CD4-positive, alpha-beta T cell treated with Interleukin-4 for 4 hours (primary cell): Measurements from ENCODE around the gene ST8SIA5.

Source experiments
- DNase-seq: peaks from one replicate; pipeline ENCODE4 v3.0.0-alpha.2; 2020

ST8SIA5 gene

DNA sequence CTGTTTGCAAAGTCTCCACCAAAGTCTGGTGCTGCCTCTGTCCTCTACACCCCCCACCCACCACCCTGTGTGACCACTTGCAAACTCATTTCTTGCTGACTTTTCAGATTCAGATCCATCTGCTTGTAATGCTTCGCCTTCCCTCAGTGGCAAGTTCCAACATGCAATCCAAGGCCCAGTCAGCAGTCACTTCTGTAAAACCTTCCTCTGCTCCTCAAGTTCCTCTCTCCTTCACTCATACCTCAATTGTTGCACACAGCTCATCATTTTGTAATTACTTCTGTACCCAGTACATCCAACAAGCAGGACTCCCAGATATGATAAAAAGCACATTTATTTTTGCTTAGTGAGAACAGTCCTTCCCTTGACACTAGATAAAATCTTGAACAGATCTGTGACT lies 93.3 kb downstream of the ST8SIA5 start:
- no peak for DNase-seq

DNA sequence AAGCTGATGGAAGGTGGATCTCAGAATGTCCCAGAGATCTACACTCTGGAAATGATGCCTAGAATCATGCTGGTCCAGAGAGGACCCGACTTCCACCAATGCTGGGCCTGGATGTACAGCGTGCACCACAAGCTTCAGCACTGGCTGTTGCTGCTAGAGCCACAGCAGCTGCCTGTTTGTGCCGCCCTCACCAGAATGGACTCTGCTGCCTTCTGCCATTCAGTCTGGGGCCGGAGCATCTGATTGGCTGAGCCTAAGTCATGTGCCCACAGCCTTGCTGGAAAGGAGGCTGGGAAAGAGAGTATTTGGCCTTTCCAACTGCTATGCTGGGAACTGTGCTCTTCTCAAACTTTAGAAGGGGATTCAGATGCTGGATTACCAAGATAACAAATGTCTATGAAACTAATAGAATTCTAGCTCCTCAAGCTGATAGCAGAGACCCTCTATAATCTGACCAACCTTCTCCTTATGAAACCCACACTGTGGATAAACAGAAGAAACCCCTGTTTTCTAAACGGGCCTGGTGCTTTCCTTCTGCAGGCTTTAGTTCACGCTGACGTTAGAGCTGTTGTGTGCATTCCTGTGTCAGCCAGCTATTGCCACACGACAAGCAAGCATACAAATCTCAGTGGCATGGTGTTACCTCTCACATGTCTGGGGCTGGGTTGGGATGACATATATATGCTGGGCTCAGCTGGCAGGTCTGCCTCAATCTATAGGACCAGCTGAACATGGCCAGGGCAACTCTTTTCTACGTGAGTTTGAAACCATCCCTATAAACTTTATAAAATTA lies 95.7 kb downstream of the ST8SIA5 start:
- no peak for DNase-seq

DNA sequence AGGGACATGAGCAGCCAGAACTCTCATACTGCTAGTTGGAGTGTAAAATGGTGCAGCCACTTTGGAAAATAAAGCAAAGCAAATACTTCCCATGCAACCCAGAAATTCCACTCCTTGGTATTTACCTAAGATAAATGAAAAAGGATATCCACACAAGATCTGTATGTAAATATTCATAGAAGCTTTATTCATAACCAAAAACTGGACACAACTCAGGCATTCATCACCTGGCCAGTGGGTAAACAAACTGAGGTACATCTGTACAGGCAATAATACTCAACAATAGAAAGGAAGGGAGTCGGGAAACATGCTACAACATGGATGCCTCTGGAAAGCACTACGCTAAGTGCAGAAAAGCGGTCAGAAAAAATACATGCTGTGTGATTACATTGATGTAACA lies 97.4 kb downstream of the ST8SIA5 start:
- DNase-seq = no peak

GRCh38 chr18:46657115-46657955 lies 99.5 kb downstream of the ST8SIA5 start, which contains the start of gene LOXHD1:
Gene LOXHD1, minus strand, starts transcription at chr18:46657220. Its CDS starts 187 bp downstream, at chr18:46657033.
- DNase-seq = no peak

GRCh38 chr18:46656326-46657114 lies 100.3 kb downstream of the ST8SIA5 start:
- no peak for DNase-seq

- no peak for DNase-seq
Observed at GRCh38 chr18:46652372-46652771, 104.5 kb downstream of the ST8SIA5 start.

DNA sequence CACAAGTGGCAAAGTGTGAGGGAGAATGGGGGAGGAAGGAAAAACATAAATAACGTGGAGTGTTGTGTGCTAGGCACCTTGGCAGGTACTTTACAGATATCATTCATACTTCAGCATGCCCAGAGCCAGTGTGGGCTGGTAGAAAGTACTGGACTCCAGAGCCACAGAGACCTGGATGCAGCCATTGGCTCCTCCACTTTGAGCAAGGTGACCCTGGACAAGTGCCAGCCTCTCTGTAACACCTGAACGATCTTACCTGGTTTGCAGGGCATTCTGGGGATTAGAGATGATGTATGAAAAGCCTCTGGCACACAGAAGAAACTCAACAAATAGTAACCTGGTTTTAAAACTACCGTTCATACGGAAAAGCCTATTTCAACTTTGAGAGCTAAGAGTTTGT lies 106.2 kb downstream of the ST8SIA5 start:
- DNase-seq = no peak

DNA sequence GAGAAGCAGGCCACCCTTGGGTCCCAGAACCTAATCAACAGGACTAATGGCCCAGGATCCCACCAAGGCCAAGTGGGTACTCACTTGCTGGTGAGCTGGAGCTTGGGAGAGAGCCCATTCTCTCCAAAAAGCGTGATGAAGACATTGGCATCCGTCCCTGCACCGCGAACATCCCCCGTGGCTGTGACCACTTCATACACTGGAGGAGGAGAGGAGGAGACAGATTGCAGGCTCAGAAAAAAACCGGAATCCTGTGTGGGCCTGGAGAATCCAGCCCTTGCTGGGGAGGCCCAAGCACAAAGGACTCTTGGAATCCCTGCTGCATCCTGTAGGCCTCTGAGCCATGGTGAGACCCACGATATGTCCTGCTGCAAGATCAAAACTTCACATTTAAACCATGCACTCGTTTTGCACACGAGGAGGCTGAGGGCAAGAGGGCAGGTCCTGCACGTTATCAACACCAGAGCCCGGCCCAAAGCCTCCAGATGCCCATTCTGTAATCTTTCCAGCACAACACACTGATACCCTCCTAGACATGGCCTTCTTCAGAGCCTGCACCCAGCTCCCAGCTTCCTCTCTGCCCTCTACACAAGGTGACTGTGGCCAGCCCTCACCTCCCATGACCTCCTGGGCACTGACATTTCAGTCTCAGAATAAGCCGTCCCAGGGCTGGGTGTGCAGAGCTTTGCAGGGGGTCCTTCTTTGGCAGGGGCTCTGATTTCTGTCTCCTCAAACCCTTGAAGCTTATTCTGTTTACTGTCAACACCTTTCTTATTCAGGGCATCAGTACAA lies 107.6 kb downstream of the ST8SIA5 start:
- DNase-seq = no peak

DNA sequence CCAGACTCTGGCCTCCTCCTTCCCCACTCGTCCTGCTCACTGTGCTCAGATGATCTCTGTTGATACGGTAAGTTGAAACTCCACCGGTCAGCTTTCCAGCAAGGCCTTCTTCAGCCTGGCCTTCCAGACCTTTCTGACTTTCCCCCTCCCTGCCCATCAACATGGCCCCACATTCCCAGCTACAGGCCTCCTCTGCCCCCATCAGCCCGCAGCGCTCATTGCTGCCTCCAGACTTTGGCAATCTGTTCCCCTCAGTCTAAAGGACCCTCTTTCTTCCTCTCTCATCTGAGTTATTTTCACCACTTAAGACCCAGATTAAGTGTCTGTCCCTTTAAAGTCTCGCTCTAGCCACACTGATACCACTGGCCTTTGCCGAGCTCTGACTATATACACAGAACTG lies 110.4 kb downstream of the ST8SIA5 start:
- no peak for DNase-seq

- no peak for DNase-seq
Observed at GRCh38 chr18:46642561-46642960, 114.3 kb downstream of the ST8SIA5 start.

GRCh38 chr18:46641917-46642316 lies 114.9 kb downstream of the ST8SIA5 start:
- no peak for DNase-seq

GRCh38 chr18:46639386-46639785 lies 117.5 kb downstream of the ST8SIA5 start:
- no peak for DNase-seq

DNA sequence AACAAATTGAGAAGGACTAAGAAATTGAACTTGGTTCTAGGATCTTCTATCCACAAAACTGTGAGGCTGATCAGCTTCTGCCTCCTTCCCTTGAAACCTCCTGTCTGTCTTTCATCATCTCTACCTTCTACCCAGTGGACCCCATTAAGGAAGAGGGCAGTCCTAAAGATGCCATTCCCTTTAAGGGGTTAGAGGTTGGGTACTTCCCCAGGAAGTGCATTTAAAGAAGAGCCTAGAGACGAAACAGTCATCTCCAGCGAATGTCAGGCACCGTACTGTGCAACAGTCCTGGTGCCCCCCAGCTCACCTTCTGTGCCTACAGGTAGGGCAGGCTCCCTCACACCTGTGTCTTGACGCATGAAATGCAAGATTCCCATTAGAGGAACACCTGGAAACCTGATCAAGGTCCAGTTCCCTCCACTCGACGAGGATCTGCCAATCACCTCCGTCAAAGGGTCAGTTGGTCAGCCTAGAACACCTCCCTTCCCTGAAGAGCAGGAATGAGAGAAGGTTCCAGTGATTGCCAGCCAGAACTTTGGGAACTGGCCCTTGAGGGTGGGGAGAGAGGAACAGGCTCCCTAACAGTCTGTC lies 120.7 kb downstream of the ST8SIA5 start:
- DNase-seq = no peak

GRCh38 chr18:46632401-46633071 lies 124.3 kb downstream of the ST8SIA5 start:
- DNase-seq = no peak

GRCh38 chr18:46630991-46631390 lies 125.9 kb downstream of the ST8SIA5 start:
- no peak for DNase-seq

- no peak for DNase-seq
Observed at GRCh38 chr18:46630160-46630559, 126.7 kb downstream of the ST8SIA5 start.

DNA sequence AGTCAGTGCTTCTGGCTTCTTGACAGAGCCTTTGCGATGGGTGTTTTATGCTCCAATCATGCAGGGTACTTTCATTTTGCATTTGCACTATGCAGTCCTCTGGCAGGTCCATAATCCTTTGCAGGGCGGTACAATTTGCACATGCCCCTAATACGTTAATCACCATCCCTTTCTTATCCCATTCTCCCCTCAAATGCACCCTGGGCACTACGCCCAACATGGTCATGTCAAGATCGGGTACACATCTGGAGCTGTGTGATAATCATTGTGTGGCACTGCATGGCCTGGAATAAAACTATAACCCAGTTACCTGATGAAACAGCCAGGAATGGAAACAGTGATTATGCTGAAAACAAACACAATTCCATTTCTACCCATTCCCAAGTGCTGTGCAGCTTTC lies 127.5 kb downstream of the ST8SIA5 start:
- DNase-seq = no peak

DNA sequence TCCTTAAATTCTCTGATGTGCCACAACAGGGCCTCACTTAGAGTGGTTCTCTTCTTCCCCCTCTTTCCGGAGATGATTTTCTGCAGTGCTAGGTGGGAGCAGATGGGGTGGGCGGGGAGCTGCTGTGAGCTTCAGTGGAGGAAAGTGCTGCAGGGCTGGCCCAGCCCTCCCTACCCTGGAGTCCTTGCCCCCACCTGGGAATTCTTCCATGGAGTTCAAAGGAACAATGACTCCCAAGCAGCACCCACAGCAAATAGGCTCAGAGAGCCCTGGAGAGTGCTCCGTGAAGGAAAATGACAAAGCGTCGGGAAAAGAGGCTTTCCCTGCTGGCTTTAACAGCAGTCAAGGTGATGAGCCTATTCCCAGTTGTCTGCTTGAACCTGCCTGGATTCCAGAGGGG lies 128.6 kb downstream of the ST8SIA5 start:
- DNase-seq = no peak

DNA sequence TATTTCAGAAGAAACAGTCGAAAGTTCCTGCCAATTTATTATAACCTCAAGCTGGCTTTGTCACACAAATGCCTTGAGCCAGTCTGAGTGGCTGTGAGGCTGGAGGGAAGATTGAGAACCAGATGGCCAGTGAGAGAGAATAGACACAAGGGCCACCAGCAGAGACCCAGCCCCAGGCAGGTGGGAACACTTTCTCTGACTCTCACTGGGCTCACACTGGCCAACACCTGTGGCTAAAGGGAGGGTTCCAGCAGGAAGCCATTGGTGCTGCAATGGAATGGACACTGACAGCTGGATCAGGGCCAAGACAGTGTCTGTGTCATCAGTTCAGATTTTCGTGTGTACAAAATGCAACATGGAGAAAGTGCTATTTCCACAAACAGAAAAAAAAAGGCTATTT lies 129.7 kb downstream of the ST8SIA5 start:
- no peak for DNase-seq

DNA sequence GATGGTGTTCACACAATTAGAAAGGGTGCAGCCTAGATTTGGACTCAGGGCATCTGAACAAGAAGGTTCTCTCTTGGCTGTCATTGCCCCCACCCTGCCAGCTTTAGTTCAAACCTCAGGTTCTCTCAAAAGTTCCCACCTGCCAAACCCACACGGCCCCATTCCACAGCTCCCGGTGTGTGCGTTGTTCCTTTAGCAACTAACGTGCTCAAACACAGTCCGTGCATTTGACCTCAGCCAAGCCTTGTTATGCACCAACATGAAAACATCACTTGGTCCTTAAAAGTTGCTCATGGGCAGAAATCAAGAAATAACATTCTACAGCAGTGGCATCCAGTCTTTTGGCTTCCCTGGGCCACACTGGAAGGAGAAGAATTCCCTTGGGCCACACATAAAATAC lies 131.8 kb downstream of the ST8SIA5 start:
- DNase-seq = no peak

DNA sequence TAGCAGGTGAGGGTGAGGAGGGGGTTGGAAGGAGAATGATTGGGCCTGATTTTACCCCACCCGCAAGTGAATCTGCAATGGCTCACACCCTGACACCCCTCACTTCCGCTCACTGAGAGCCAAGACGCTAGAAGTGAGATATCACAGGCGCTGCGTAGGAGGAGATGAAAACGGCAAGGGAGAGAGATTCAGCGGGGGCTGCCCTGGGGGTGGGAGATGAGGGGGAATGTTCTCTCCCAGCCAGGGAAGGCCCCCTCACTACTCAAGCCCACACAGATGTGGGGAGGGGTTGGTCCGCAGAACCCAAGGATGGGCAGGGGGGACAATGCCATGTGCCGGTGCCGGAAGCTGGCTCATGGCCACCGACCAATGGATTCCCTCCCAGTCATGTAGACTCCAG lies 132.7 kb downstream of the ST8SIA5 start:
- no peak for DNase-seq
